IPS-NIHi11 (cell line): ENCODE results near the gene TMEM190.
"Not testable (repeated sequence)": the region's sequence is repeated elsewhere in the genome, so short reads cannot be mapped to it uniquely, and the experiment has no call there.

ENCODE experiments used
- DNase-seq: peaks from one replicate; pipeline ENCODE4 v3.0.0; 2012; ENCODE audit warnings: mixed read lengths, low spot score

TMEM190 gene

DNA sequence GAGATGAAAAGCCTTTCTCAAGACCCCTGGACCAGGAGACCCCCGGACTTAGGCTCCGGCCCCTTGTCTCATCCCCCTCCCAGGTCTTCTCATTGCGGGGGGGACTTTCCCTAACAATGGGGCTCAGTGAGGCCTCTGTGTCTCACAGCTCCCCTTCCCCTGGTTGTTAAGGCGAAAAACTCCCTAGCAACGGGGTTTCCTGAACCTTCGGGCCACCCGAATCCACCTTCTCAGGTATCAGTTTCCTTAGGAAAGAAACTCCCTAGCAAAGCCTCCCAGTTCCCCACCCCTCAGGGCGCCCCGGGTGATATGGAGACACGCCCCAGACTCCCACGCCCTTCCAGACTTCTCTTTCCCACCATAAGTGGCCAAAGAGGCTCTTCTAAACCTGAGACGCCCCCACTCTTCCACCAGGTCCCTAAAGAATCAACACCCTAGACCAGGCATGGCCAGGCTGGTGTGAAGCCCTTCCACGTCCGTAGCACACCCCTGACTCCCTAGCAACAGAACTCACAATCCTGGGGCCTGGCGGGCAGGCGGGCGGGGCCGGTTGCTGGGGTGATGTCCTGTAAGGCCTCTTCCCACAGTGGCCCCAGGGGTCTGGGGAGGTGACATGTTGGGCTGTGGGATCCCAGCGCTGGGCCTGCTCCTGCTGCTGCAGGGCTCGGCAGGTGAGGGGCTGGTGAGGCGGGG lies at the start of gene TMEM190:
Gene TMEM190 (plus strand): TSS at position 586 of the 693 bp plus-strand sequence. CDS start 28 bp downstream, at position 614.
- no peak for DNase-seq

DNA sequence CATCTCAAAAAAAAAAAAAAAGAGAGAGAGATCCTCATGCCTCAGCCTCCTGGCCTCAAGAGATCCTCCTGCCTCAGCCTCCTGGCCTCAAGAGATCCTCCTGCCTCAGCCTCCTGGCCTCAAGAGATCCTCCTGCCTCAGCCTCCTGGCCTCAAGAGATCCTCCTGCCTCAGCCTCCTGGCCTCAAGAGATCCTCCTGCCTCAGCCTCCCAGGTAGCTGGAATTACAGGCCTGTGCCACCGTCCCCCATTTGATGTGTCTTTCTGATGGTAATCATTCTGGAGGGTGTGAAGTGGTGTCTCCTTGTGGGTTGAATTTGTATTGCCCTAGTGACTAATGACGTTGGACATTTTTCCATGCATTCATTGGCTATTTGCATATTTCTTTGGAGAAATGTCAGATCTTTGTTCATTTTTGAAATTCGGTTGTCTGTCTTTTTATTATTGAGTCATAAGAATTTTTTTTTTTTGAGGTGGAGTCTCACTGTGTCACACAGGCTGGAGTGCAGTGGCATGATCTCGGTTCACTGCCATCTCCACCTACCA lies 47.8 kb upstream of the TMEM190 start:
- not testable (repeated sequence) for DNase-seq

DNA sequence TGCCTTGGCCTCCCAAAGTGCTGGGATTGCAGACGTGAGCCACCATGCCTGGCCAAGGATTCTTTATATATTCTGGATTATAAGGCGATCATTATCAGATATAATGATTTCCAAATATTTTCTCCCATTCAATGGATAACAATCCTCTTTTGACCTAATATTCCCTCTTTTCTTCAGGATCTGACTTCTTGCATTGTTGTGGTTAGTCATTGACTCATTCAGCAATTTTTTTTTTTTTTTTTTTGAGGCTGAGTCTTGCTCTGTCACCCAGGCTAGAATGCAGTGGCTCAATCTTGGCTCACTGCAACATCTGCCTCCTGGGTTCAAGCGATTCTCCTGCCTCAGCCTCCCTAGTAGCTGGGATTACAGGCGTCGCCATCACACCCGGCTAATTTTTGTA lies 46.8 kb upstream of the TMEM190 start:
- not testable (repeated sequence) for DNase-seq

DNA sequence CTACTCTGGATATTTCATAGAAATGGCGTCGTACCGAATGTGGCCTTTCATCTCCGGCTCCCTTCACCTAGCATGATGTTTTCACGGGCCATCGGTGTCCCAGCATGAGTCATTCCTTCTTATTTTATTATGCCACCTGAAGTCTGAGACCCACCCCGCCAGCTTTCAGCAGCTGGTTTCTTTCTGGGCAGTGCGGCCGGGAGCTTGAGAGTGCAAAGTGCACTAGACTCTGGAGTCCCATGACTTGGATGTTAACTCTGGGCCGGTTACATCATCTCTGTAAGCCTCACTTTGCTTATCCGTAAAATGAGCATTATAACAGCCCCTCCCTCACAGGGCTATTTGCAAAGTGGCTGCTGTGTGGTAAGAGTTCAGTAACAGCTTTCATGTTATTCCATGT lies 42.8 kb upstream of the TMEM190 start:
- no peak for DNase-seq

DNA sequence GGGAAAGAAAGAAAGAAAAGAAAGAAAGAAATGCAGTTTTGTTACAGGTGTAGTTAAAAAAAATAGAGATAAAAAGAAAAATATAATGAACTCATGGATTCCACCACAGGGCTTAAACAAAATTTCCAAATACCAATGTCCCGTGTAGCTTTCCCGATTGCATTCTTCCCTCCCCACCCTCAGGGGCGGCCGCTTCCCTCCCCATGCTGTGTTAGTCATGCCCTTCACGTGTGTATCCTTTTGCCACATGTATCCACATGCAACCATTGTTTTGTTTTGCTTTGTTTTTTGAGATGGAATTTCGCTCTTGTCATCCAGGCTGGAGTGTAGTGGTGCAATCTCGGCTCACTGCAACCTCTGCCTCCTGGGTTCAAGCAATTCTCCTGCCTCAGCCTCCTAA lies 40.5 kb upstream of the TMEM190 start:
- no peak for DNase-seq

DNA sequence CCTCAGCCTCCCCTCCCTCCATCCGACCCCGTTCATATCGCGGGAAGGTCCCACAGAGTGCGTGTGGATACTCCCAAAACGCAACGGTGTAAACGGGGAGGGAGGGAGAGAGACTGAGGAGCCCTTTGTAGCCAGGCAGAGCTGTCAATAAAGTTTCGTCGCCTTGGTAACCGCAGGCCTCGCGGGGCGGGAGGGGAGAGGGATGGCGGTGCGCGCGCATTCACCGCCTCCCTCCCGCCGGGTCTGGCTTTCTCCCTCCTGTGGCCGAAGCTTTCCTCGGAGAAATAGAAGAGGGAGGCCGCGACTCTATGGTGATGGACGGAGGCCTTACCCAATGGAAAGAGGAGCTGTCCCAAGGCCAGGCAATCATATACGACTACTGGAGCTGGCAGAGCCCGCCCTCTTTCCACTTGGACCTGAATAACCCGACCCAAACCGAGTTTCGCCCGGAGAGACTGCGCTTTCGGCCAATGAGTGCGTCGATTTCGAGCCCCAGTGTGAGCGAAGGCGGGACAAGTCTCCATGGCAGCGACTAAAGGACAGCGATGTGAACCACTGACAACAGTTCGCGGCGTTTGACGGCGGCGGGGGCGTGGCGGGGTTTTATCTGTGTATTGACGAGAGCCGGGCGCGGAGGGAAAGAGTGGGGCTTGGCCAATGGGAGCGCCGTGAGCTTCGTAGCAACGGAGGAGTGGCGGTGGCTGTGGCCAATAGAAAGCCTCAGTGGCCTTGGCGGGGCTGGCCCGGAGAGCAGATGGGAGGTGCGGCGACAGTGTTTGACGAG lies 37.3 kb upstream of the TMEM190 start, which contains the start of gene KMT5C:
Gene KMT5C (plus strand): TSS at position 772 of the 784 bp plus-strand sequence. CDS start 2,061 bp downstream, outside the sequence.
- peak; percentile 98 for DNase-seq

DNA sequence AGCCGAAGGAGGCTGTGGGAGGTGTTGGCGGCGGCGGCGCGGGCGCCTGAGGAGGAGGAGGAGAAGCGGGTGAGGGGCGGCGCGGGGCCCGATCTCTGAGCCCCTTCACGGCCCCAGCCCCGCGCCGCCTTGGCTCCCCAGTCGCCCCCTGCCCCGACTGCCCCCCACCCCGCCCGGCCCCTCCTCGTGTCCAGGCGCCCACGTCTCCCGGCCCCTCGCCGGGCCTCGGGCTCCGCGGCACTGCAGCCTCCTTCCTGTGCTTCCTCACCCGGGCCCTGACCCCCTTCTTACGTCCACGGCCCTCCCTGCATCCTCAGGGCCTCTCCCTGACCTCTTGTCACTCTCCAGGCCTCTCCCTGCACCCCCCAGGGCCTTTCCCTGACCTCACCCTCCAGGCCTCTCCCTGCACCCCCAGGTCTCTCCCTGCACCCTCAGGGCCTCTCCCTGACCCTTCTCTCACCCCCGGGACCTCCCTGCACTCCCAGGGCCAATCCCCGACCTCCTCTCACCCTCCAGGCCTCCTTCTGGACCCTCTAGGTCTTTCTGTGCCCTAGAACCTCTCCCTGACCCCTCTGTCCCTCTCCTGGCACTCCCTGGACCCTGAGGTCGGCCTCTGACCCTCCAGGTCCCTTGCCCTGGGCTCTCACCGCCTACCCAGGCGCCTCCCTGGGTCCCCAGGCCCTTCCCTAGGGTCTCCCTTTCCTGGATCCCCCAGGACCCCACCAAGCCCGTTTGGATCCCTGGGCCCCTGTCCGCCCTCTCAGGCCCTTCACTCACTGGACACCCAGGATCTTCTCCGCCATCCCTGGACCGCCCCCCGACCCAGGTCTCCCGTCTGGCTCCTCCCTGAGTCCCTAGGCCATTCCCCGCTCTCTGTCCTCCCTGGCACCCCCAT lies 36.5 kb upstream of the TMEM190 start:
- DNase-seq = no peak

DNA sequence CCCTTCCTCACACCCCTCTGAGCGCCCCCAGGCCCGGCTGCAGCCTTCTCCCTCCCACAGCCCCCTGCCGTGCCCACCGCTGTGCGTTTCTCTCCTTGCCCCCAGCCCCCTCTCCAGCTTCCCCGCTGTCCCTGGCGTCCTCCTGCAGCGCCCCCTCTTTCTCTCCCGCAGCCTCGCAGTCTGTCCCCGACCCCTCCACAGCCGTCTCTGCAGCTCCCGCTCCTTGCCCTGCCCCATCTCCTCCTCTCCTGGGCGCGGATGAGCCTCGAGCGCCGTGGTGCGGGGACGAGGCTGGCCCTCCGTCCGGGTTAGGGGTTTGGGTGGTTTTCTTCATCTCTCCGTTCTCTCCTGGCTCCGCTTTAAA lies 35.9 kb upstream of the TMEM190 start:
- DNase-seq = no peak

DNA sequence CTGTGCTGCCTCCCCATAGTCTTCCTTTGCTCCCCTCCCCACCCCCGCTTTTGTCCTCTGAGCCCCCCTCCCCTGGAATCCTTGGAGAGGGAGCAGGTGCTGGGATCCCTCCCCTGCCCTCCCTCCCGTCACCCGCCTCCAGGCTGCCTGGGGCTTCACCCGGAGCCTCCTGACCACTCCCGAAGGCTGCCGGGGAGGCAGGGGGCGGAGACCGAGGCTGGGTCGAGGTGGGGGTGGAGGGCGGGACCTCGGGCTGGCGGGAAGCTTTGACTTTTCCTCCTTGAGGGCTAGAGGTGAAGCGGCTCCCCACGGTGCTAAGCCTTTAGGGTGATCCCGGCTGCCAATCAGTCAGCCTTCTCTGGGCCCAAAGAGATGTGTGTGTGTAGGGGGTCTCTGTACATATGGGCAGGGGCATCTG lies 35.4 kb upstream of the TMEM190 start:
- peak; percentile 94 for DNase-seq

DNA sequence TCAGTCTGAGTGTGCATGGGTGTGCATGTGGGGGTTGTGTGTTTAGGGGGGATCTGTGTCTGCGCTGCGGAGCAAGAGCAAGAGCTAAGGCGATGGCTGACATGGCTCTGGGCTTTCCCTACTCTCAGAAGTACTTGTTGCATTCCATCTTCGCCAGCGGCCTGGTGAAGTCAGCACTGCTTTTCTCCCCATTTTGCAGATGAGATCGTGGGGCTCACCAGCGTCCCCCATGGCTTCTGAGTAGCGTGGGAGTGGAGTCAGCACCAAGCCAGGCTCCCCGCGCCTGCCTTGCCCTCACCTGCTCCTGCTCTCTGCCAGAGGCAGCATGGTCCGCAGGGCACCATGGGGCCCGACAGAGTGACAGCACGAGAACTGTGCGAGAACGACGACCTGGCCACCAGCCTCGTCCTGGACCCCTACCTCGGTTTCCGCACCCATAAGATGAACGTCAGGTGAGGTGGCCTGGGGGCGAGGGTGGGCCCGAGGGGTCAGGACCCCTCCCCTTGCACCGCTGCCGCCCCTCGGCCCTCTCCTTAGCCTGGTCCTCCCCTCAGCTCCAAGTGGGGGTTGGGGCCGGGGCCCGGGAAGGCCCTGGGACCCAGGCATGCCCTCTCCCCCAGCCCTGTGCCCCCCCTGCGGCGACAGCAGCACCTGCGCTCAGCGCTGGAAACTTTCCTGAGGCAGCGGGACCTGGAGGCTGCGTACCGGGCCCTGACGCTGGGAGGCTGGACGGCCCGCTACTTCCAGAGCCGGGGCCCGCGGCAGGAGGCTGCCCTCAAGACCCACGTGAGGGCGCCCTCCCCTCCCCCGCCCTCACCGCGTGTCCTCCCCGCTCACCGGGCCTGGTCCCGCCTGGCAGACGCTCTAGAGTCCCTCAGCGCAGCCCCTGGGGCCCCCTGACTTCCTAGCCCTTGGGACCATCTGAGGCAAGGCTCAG lies 34.8 kb upstream of the TMEM190 start:
- peak; percentile 12 for DNase-seq

DNA sequence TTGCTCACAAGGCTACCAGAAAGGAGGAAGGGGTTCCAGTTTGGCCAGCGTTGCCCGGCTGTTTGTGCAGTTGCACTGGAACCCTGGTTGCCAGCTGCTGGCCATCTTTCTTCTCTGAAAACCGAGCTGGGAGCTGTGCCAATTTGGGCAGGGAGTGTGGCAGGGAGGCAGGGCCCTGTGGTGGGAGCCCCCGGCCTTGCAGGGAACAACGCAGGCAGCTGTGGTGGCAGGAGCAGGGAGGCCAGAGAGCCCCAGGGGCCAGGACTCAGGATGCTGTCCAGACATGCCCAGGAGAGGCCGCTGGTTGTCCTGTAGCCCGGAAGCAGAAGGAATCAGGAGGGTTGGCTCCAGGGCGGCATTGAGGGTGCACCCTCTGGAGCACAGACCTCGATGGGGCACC lies 32.2 kb upstream of the TMEM190 start:
- peak; percentile 2 for DNase-seq

DNA sequence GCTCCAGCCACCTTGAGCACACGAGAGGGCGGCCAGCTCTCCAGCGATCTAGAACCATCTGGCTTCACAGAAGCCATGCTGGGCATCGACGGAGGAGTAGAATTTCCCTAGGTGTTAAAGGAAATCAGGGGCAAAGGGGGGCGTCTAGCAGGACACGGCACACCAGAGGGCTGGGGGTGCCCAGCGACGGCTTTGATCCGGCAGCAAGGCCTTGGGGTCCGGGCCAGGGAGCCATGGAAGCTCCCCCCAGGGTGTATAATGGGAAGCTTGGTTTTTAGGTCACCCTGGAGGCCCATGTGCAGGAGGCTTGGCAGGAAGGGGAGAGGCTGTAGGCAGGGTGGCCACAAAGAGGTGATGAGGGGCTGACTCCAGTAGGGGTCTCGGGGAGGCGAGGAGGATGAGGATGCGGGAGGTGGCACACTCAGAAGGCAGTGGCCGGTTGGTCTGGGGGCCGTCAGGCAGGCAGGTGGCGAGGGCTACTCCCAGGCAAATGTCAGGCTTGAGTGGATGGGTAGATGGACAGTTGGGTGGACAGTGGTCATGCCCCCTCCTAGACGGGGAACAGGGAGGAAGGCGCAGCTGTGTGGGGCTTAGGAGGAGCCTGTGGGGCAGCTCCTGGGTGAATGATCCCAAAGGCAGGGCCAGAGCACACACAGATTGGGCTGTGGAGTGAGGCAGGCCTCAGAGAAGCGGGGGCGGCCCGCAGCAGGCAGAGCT lies 31.4 kb upstream of the TMEM190 start:
- peak; percentile 5 for DNase-seq

DNA sequence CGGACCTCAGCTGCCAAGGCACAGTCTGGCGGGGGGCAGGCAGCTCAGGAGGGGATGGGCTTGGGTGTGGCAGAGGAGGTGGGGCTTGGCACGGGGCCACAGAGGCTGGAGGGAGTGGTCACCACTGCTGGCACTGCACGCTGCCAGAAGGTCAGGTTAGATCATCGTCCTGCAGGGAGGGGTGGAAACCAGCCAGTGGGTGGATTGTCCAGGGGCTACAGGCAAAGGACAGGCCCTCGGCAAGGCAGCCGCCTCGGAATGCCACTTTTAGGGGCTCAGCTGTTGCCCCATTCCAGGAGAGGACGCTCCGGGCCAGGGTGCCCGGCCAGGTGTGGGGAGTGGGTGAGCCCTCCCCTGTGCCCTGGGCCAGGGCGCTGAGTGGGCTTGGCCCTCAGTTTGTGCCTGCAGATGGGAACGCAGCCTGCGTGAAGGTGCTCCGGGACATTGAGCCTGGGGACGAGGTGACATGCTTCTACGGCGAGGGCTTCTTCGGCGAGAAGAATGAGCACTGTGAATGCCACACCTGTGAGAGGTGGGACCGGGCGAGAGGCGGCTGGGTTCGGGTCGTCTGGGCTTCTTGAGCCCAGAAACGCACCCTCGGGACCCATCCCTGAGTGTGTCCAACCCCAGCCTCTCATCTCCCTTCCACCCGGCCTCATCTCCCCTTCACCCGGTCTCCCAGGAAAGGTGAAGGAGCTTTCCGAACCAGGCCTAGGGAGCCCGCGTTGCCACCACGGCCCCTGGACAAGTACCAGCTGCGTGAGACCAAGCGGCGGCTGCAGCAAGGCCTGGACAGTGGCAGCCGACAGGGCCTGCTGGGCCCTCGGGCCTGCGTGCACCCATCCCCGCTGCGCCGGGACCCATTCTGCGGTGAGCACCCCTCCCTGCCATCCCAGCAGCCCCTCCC lies 30.6 kb upstream of the TMEM190 start:
- DNase-seq = peak; percentile 45

DNA sequence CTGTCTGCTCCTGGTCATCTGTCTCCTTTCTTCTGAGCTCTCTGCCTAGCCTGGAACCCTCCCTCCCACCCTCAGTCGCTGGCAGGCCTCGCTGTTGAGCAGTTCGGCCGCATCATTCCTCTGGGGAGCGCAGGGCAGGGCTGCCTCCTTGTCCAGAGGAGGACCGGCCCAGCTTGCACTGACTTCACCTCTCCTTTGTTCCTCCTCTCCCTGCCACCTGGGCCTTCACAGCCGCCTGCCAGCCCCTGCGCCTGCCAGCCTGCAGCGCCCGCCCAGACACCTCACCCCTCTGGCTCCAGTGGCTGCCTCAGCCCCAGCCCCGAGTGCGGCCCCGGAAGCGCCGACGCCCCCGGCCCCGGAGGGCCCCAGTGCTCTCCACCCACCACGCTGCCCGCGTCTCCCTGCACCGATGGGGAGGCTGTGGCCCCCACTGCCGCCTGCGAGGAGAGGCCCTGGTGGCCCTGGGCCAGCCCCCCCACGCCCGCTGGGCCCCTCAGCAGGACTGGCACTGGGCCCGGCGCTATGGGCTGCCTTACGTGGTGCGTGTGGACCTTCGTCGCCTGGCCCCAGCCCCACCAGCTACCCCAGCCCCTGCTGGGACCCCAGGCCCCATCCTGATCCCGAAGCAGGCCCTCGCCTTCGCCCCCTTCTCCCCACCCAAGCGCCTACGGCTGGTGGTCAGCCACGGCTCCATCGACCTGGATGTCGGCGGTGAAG lies 29.7 kb upstream of the TMEM190 start:
- peak; percentile 4 for DNase-seq

DNA sequence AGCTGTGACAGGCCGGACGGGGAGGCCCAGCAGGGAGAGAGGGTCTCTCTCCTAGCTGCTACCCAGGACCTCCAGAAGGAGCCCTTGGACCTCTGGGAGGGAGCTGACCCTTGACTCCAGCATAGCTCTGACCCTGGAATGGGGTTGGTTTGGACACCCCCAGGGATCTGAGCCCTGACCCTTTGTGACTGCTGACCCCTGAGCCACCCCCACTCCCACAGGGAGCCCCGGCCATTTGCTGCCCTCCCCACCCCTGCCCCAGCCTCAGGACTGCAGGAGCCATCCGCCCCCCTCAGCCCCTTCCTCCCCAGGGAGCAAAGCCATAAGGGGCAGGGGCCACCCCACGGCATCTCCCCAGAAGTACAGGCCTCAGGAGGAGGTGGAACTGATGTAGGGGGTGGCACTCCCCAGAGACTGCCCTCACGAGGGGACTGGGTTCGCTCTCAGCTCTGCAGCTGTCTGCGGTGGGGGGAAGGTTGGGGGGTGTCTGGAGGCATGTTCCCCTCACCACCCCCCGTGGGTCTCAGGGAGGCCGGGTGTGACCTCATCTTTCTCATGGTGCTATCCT lies 29.1 kb upstream of the TMEM190 start:
- peak; percentile 2 for DNase-seq

DNA sequence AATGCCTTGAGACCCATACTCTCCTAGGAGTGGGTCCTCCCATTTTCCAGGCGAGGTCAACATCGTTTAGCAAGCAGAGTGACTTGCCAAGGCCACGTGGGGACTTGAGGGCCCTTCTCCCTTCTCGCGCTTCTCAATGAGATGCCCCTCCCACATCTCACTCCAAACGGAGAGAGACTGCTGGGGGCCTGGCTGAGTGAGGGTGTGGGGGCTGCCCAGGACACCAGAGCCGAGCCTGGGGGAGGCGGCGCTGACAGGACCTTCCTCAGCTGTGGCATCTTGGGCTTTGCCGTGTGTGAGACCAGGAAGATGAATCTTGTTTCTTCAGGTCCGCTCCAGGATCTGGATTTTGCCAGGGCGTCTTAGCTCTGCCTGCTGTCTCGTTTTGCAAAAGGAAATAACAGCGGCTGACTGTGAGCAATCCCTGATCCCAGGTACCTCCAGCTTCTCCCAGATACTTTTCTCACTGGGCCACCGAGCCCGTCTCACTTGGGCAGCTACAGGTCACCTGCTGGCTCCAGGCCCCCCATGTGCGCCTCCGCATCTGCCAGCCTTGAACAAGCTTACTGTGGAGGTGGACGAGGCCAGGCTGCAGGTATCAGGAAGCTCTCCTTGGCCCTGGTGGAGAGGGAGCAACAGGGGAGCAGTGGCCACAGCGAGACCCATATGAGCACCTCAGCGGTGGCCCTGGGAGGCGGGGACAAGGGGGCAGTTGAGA lies 28.1 kb upstream of the TMEM190 start:
- DNase-seq = peak; percentile 14

DNA sequence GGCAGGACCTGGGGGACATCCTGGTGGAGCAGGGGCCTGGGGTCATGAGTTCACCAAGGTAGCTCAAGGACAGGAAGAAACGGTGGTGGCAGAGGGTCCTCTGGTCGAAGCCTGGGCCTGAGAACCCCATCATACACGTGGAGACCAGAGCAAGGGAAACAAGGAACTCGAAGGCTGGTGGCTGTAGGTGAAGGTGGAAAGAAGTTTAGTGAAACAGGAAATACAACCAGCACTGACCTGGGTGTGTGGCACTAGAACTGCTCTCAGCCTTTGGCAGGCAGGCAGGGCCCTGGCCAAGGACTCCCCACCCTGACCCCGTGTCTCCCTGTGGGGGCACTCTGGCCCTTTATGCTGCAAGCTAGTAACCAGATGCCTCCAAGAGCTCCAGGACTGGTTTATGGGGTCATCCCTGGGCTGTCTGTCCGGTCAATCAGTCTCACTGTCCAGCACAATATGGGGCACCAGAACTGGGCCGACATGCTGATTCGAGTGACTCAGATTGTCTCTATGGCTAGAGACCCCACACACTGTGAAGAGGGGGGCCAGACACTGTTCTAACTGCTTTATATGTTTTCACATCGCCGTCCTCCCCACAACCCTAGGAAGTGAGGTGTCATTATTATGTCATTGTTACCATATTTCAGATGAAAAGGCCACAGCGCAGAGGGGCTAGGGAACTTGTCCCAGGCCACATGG lies 25.9 kb upstream of the TMEM190 start:
- no peak for DNase-seq
